NCI-H82 (cell line): Measurements from ENCODE around the gene MAGI3.
"Not testable (repeated sequence)": the region's sequence is repeated elsewhere in the genome, so short reads cannot be mapped to it uniquely, and the experiment has no call there.

Experiments used
- DNase-seq: peaks from one replicate; lab custom pipeline; 2025; lab: John Stamatoyannopoulos, UW

MAGI3 gene

GRCh38 chr1:113442131-113442530, 51.8 kb downstream of the MAGI3 start:
- no peak for DNase-seq

- DNase-seq, result no peak
Measured at GRCh38 chr1:113444857-113445256, 54.5 kb downstream of the MAGI3 start.

DNA sequence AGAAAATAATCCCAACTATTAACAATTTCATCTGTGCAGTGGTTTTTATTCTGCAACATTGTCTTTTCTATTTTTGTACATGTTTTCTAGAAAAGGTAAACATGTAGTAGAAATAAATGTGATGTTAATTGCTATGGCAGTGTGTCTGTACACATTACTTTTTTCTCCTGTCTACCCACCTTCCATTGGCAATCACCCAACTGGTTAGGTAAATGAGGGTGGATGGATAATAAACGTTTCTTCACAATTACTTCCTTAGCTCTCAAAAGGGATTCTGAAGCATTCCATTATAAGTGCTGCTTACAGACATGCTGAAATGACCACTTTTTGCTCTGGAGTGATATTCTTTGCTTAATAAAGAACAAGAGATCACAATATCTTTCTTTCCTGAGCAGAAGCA, 61.4 kb downstream of the MAGI3 start:
- DNase-seq, result no peak

GRCh38 chr1:113452921-113453770, 62.8 kb downstream of the MAGI3 start:
- peak; percentile 70 for DNase-seq

- no peak for DNase-seq
Measured at GRCh38 chr1:113453771-113454083, 63.4 kb downstream of the MAGI3 start.

DNA sequence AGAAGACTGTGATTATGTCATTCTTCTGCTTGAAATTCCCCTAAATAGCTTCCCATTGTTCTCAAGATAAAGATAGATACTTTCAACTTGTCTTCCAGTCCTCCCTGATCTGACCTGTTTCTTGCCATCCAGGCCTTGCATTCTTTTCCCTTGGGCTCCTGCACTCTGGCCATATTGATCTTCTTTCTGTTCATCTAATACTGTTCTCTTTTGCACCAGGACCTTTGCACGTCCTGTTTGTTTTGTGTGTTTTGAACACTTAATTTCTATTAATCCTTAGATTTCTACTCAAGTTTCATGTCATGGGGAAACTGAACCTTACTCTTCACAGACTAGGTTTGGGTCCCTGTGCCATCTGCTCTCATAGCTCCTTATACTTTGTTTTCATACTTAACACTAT, 65.1 kb downstream of the MAGI3 start:
- DNase-seq, result no peak

- no peak for DNase-seq
Measured at GRCh38 chr1:113456967-113457366, 66.7 kb downstream of the MAGI3 start.

DNA sequence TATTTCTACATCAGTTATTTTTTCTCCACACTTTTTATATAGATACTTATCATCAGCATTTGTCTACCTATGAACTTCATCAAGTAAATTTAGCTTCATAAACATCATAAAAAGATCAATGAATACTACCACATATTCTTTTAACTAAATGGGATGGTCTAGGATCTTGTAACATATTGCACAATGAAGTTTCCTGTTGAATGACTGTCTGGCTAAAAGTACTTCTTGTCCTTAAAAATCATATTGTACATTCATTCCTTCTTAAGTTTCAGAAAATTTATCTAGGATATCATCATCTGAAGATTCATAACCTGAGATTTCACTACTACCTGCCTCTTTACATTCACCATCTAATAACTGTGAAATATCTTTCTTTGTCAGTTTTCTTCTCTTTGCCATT, 69.0 kb downstream of the MAGI3 start:
- no peak for DNase-seq

DNA sequence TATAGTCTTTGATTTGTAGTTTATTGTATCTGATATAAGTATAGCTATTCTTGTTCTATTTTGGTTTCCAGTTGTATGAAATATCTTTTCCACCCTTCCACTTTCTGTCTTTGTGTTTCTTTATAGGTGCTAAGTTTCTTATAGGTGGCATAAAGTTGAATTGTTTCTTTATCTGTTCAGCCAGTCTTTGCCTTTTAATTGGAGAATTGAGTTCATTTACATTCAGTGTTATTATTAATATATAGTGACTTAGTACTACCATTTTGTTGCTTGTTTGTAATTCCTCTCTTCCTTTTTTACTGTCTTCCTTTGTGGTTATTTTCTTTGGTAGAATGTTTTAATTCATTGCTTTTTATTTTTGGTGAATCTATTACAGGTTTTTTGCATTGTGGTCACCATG, 77.7 kb downstream of the MAGI3 start:
- no peak for DNase-seq

- not testable (repeated sequence) for DNase-seq
Measured at GRCh38 chr1:113478427-113479195, 88.3 kb downstream of the MAGI3 start.

- no peak for DNase-seq
Measured at GRCh38 chr1:113479713-113480676, 89.7 kb downstream of the MAGI3 start.

GRCh38 chr1:113485131-113485530, 94.8 kb downstream of the MAGI3 start:
- DNase-seq, result not testable (repeated sequence)

DNA sequence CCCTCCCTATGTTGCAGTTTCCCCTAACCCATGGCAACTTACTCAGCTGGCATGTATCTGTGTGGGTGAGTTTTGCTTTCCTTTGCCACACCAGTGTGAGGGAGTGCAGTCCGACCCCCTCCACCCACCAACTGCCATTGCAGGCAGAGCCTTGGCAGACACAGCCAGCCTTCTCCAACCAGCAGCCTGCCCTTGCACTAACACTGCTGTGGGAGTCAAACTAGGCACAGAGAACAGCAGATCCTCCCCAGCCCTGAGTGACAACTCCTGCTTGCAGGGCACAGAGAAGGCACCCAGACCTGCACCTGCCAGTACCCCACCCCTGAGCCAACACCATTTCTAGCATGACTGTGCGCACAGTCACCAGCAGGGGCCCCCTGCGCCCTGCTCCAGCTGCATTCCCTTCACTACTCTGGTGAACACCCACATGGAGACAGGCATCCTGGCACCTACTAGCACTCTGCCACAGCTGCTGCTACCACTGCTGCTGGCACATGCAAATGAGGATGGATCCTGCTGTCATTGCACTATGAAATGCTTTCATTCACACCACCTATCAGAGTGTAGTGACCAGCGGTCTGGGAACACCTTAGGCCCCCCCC, 98.4 kb downstream of the MAGI3 start:
- no peak for DNase-seq

GRCh38 chr1:113490384-113490783, 100.1 kb downstream of the MAGI3 start:
- DNase-seq, result no peak

DNA sequence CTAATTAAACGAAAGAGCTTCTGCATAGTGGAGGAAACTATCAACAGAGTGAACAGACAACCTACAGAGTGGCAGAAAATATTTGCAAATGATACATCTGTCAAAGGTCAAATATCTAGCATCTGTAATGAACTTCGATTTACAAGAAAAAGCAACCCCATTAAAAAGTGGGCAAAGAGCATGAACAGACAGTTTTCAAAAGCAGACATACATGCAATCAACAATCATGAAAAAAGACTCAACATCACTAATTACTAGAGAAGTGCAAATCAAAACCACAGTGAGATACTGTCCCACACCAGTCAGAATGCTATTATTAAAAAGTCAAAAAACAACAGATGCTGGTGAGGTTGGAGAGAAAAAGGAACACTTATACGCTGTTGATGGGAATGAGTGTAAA, 103.2 kb downstream of the MAGI3 start:
- no peak for DNase-seq

DNA sequence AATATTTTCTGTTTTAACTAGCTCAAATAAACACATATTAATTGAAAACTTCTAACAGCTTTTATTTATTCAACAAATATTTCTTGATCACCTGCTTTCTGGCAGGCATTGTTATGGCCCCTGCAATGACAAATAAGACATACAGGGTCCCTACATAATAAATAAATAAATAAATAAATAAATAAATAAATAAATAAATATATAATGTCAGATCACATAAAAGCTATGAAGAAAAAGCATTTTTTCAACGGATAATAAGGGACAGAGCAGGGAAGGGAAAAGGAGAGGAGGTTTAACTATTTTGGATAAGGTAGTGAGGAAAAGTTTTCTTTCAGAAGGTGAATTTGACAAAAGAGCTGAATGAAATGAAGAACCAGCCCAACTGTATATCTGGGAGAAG, 115.0 kb downstream of the MAGI3 start:
- no peak for DNase-seq

GRCh38 chr1:113507552-113508214, 117.4 kb downstream of the MAGI3 start:
- DNase-seq, result no peak

DNA sequence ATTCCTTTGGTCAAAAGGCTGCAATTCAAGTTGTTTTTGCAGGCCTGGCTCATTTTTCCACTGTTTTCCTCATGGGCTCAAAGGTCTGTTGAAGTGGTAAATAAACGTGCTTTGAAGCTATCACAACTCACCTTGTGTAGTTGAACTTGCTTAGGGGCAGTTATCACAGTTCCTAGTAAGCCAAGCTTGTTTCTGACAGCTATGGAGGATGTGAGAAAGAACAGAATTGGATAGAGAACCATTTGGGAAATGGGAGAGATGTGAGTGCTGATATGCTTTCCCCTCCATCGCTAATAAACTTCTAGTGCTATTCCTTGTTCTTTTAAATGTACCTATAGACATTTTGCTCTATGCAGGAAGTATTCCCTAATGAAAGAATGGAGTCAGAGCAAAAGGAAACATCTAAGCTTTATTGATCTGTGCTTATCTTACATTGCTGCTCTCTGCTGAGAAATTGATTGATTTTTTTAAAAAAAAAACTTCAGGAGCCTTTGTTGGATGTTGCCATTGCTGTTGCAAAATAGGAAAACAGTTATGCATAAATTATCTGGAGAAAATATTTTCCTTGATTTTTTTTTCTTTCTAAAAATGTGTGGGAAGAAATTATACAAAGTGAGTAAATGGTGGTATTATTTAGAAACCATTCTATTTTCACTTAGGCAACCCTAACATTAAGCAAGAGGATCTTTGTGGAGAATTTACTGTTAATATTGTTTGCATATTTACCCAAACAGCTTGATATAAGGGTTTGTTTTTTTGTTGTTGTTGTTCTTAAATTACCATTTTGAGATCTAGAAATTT, 118.2 kb downstream of the MAGI3 start:
- DNase-seq, result no peak

GRCh38 chr1:113509766-113510165, 119.5 kb downstream of the MAGI3 start:
- not testable (repeated sequence) for DNase-seq

GRCh38 chr1:113511269-113511668, 121.0 kb downstream of the MAGI3 start:
- DNase-seq, result no peak
